Measurements from ENCODE around the gene ATP2B3. TPM values are rescaled to one million over a fixed set of nuclear protein-coding genes. Genes with fewer than 3 reads are reported as not detected.

ATP2B3 gene
- total and polyA plus RNA-seq, 9 of the 15 experiments (the other 6 are each of a cell fraction or from before 2014, with no cell fraction given), result 0.04 TPM; not detected in 8

GRCh38 chrX:153491351-153491914, 26.0 kb upstream of the ATP2B3 start (continued):
- TF ChIP-seq MGA (IDR thresholded peaks at IDR 0.05) (no peak), PHTF2 (CRISPR knock-in tag; IDR thresholded peaks at IDR 0.05) (no peak), ZNF24 (IDR thresholded peaks at IDR 0.05) (no peak)

Measured in K562 (cell line).